GM21390 (cell line): ENCODE measurements around the gene ZNF837.
"Not testable (repeated sequence)": the region's sequence is repeated elsewhere in the genome, so short reads cannot be mapped to it uniquely, and the experiment has no call there.

ENCODE experiments used
- ATAC-seq: cut with Tn5 transposase; IDR thresholded peaks from one replicate; pipeline ENCODE4 v1.9.1; 2021; ENCODE audit not compliant: unreplicated experiment

The ZNF837 gene

GRCh38 chr19:58351990-58352755 is 28.7 kb downstream of the ZNF837 start:
- ATAC-seq, result no peak

- ATAC-seq, result no peak
Measured at GRCh38 chr19:58351558-58351878, 29.3 kb downstream of the ZNF837 start.

- ATAC-seq, result no peak
Measured at GRCh38 chr19:58350871-58351557, 29.8 kb downstream of the ZNF837 start.

GRCh38 chr19:58350001-58350861 is 30.6 kb downstream of the ZNF837 start:
- no peak for ATAC-seq

GRCh38 chr19:58349590-58349989 is 31.2 kb downstream of the ZNF837 start:
- no peak for ATAC-seq

GRCh38 chr19:58348080-58348479 is 32.8 kb downstream of the ZNF837 start:
- ATAC-seq, result not testable (repeated sequence)

- ATAC-seq, result peak; percentile 87
Measured at GRCh38 chr19:58346961-58347929, 33.6 kb downstream of the ZNF837 start.

- ATAC-seq, result no peak
Measured at GRCh38 chr19:58345558-58345957, 35.3 kb downstream of the ZNF837 start.

- no peak for ATAC-seq
Measured at GRCh38 chr19:58338825-58339558, 41.8 kb downstream of the ZNF837 start.

- no peak for ATAC-seq
Measured at GRCh38 chr19:58338336-58338735, 42.5 kb downstream of the ZNF837 start.

- ATAC-seq, result no peak
Measured at GRCh38 chr19:58336820-58337219, 44.0 kb downstream of the ZNF837 start.

GRCh38 chr19:58336216-58336615 is 44.6 kb downstream of the ZNF837 start:
- ATAC-seq, result no peak

GRCh38 chr19:58335630-58336029 is 45.2 kb downstream of the ZNF837 start:
- no peak for ATAC-seq

GRCh38 chr19:58334691-58335249 is 46.1 kb downstream of the ZNF837 start:
- ATAC-seq, result no peak

- no peak for ATAC-seq
Measured at GRCh38 chr19:58332697-58333096, 48.1 kb downstream of the ZNF837 start.

GRCh38 chr19:58330458-58330857 is 50.4 kb downstream of the ZNF837 start:
- ATAC-seq, result no peak

GRCh38 chr19:58328999-58329398 is 51.8 kb downstream of the ZNF837 start:
- no peak for ATAC-seq

GRCh38 chr19:58326914-58327726 is 53.7 kb downstream of the ZNF837 start, which contains the start of gene ZSCAN22:
ZSCAN22 (plus strand) TSS chr19:58326994; CDS start chr19:58334803, 7,809 bp downstream.
- ATAC-seq, result peak; percentile 88

- ATAC-seq, result no peak
Measured at GRCh38 chr19:58326501-58326913, 54.3 kb downstream of the ZNF837 start.
